ENCODE results near the gene GAGE12H. TPM values are rescaled to one million over a fixed set of nuclear protein-coding genes. Genes with fewer than 3 reads are reported as not detected.
"Not testable (repeated sequence)": the region's sequence is repeated elsewhere in the genome, so short reads cannot be mapped to it uniquely, and the experiment has no call there.

GAGE12H gene
- not detected in 2 replicates for total RNA-seq

- intact Hi-C loops (cut with micrococcal nuclease), result not testable (repeated sequence)
These were observed at the start of gene GAGE12H for GRCh38 chrX:49579649-49580048. Gene GAGE12H (plus strand): TSS chrX:49579949. CDS start chrX:49581104, 1,155 bp downstream.

- intact Hi-C loops (cut with micrococcal nuclease), result not testable (repeated sequence)
These were observed 47.9 kb upstream of the GAGE12H start, which contains the start of gene GAGE12C for GRCh38 chrX:49531877-49532276. Gene GAGE12C (plus strand): TSS chrX:49532177. CDS start chrX:49533332, 1,155 bp downstream.

- intact Hi-C loops (cut with micrococcal nuclease), result not testable (repeated sequence)
These were observed 38.3 kb upstream of the GAGE12H start, which contains the start of gene GAGE12D for GRCh38 chrX:49541433-49541832. Gene GAGE12D (plus strand): TSS chrX:49541733. CDS start chrX:49542888, 1,155 bp downstream.

GRCh38 chrX:49550989-49551388, 28.8 kb upstream of the GAGE12H start, which contains the start of gene GAGE12E:
Gene GAGE12E (plus strand): TSS chrX:49551289. CDS start chrX:49552444, 1,155 bp downstream.
- intact Hi-C loops (cut with micrococcal nuclease), result not testable (repeated sequence)

GRCh38 chrX:49560542-49560941, 19.2 kb upstream of the GAGE12H start, which contains the start of gene GAGE12F:
Gene GAGE12F (plus strand): TSS chrX:49560842. CDS start chrX:49561997, 1,155 bp downstream.
- intact Hi-C loops (cut with micrococcal nuclease), result not testable (repeated sequence)

DNA sequence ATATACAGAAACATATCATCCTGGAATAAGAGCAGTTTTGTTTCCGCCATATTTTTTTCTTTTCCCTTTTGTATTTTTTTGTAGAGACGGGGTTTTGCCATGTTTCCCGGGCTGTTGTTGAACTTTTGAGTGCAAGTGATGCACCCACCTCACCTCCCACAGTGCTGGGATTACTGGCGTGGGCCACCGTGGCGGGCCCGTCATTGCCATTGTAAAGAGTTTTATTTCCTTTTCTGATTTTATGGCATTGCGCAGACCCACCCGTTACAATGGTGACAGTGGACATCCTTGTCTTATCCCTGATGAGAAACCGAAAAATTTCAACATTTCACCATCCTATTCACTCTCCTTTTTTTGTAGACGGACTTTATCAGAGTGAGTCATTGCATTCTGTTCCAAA, 11.0 kb upstream of the GAGE12H start:
- intact Hi-C loops (cut with micrococcal nuclease), result not testable (repeated sequence)

- intact Hi-C loops (cut with micrococcal nuclease), result not testable (repeated sequence)
These were observed 10.6 kb upstream of the GAGE12H start for GRCh38 chrX:49569152-49569551.

DNA sequence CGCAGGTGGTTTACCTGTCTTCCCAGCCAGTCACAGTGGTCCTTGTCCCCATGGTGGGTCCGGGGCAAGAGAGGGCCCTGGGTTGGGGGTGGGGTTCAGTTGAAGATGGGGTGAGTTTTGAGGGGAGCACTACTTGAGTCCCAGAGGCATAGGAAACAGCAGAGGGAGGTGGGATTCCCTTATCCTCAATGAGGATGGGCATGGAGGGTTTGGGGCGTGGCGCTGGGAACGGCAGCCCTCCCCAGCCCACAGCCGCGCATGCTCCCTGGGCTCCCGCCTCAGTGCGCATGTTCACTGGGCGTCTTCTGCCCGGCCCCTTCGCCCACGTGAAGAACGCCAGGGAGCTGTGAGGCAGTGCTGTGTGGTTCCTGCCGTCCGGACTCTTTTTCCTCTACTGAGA, 9.6 kb upstream of the GAGE12H start, which contains the start of gene GAGE12G:
GAGE12G (plus strand) TSS at position 301 of the 400 bp plus-strand sequence. CDS start 1,155 bp downstream, outside the sequence.
- intact Hi-C loops (cut with micrococcal nuclease), result not testable (repeated sequence)

DNA sequence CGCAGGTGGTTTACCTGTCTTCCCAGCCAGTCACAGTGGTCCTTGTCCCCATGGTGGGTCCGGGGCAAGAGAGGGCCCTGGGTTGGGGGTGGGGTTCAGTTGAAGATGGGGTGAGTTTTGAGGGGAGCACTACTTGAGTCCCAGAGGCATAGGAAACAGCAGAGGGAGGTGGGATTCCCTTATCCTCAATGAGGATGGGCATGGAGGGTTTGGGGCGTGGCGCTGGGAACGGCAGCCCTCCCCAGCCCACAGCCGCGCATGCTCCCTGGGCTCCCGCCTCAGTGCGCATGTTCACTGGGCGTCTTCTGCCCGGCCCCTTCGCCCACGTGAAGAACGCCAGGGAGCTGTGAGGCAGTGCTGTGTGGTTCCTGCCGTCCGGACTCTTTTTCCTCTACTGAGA, 9.4 kb downstream of the GAGE12H start, which contains the start of gene GAGE2A:
GAGE2A (plus strand) TSS at position 301 of the 400 bp plus-strand sequence. CDS start 1,155 bp downstream, outside the sequence.
- intact Hi-C loops (cut with micrococcal nuclease), result not testable (repeated sequence)

DNA sequence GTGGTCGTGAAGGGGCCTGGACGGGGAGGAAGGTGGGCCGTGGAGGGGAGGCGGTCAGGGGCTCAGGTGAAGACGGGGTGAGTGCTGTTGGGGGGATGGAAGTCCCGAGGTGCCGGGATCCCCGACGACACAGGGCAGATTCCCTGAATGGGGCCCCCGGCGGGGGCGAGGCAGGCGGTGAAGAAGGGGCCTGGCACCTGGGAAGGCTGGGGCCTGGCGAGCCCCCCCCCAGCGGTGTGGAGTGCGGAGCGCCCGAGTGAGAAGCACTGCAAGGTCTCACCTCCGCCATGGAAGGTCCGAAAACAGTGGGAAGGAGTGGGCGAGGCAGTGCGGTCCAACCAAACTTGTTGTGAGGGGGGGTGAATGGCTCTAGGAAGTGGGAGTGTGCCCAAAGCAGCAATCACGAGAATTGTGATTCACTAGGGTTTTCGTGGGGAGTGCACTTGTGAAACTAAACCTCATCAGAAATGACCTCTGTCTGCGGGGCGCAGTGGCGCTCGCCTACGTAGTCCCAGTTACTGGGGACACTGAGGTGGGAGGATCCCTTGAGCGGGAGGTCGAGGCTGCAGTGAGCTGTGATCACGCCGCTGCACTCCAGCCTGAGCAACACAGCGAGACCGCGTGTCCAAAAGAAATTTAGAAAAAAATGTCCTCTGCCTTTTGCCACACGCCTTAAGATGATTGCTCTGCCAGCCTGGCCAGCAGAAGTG, 10.2 kb downstream of the GAGE12H start:
- intact Hi-C loops (cut with micrococcal nuclease), result not testable (repeated sequence)

DNA sequence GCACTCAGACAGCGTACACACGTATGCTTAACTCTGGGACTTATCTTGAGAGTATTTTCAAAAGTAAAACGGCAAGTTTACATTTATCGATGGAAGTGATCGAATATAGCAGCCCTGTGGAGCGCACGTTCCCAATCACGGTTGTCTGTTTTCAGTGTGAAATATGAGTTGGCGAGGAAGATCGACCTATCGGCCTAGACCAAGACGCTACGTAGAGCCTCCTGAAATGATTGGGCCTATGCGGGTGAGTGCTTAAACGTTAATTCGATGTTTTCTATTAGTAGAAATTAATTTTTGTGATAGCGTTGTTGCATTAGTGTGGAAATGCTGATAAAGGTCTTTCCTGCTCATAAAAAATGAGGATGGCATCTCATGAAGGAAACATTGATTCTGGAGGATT, 10.7 kb downstream of the GAGE12H start:
- intact Hi-C loops (cut with micrococcal nuclease), result not testable (repeated sequence)

- intact Hi-C loops (cut with micrococcal nuclease), result not testable (repeated sequence)
These were observed 19.0 kb downstream of the GAGE12H start, which contains the start of gene GAGE1 for GRCh38 chrX:49598720-49599119. Gene GAGE1 (plus strand): TSS chrX:49599020. CDS start chrX:49600175, 1,155 bp downstream.

- intact Hi-C loops (cut with micrococcal nuclease), result no loop called here
These were observed 31.1 kb downstream of the GAGE12H start for GRCh38 chrX:49610718-49611310.

GRCh38 chrX:49618574-49618973, 38.8 kb downstream of the GAGE12H start:
- intact Hi-C loops (cut with micrococcal nuclease), result no loop called here

GRCh38 chrX:49627086-49627777, 47.5 kb downstream of the GAGE12H start:
- intact Hi-C loops (cut with micrococcal nuclease), result no loop called here

Other genes with a start within 250 kb of the GAGE12H start
- not detected in 2 replicates for gene GAGE13, start 248.4 kb upstream of the GAGE12H start, total RNA-seq
- gene GAGE12C, start 47.8 kb upstream of the GAGE12H start, total RNA-seq, result not detected in 2 replicates
- not detected in 2 replicates for gene GAGE12D, start 38.2 kb upstream of the GAGE12H start, total RNA-seq
- gene GAGE12E, start 28.7 kb upstream of the GAGE12H start, total RNA-seq, result not detected in 2 replicates
- not detected in 2 replicates for gene GAGE12F, start 19.1 kb upstream of the GAGE12H start, total RNA-seq
- gene GAGE12G, start 9.5 kb upstream of the GAGE12H start, total RNA-seq, result not detected in 2 replicates
- not detected in 2 replicates for gene GAGE2A, start 9.5 kb downstream of the GAGE12H start, total RNA-seq
- gene GAGE1, start 19.1 kb downstream of the GAGE12H start, total RNA-seq, result not detected in 2 replicates
- gene PAGE1, start 116.0 kb downstream of the GAGE12H start, total RNA-seq, result not detected in 2 replicates
- not detected in 2 replicates for gene PAGE4, start 249.4 kb downstream of the GAGE12H start, total RNA-seq